Measurements from ENCODE around the gene FLYWCH1. TPM values are rescaled to one million over a fixed set of nuclear protein-coding genes. Genes with fewer than 3 reads are reported as not detected.

Gene FLYWCH1
- total RNA-seq, 1 donor from 2014 or later = 5.1 TPM

DNA sequence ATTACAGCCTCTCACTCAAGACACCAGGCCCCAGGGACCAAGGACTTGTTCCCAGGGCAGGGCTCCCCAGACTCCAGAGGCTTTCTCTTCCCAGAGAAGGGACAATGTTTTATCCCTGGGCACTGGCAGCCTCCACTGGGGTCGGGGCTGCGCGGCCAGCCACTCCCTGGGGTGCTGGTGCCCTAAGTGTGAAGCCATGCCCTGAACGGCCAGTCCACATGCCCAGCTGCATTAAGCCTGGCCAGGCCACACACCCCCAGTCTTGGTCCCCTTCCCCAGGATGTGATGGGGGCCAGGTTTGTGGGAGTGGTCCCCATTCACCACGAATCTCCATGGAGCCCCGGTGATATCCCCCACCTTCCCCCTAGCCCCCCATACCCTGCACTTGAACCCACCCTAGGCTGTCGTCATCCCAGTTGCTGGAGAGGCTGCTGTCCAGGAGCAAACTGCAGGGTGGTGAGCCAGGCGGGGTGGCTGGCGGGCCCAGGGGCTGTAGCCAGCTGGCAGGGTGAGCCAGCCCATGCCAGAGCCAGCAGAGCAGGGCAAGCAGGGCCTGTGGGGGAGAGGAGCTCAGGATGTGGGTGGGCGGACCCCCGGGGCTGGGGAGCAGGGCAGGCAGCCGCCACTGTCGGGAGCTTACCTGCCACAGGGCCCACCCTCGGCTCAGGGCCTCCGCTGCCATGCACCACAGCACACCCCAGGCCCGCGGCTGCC is 62.0 kb downstream of the FLYWCH1 start:
- H3K27ac Mint-ChIP-seq = no peak overlapping the region
- Histone ChIP-seq H4K20me1 (ENCODE audit: low read depth) (peaks cover 53% of the 10 kb centered on the region), H3K4me1 (peaks cover 4% of the 10 kb centered on the region), H3K9ac (no peak overlapping the region), H3K36me3 (no peaks in the 10 kb centered on the region), H3K27me3 (peaks cover under 1% of the 10 kb centered on the region), H3K4me2 (no peak overlapping the region), H3K79me2 (ENCODE audit: low read depth) (peaks cover 3% of the 10 kb centered on the region), H3K27ac (no peak overlapping the region), H3F3A (ENCODE audit: low read depth) (peaks cover 16% of the 10 kb centered on the region), H2AFZ (replicated peaks) (no peak overlapping the region), H3K9me3 (ENCODE audit: low read depth) (no peaks in the 10 kb centered on the region), H3K4me3 (no peak overlapping the region)
- TF ChIP-seq EZH2 (IDR thresholded peaks at IDR 0.05) (no peak), EZH2phosphoT487 (IDR thresholded peaks at IDR 0.05) (no peak)
- TF ChIP-seq, protein P1, sequence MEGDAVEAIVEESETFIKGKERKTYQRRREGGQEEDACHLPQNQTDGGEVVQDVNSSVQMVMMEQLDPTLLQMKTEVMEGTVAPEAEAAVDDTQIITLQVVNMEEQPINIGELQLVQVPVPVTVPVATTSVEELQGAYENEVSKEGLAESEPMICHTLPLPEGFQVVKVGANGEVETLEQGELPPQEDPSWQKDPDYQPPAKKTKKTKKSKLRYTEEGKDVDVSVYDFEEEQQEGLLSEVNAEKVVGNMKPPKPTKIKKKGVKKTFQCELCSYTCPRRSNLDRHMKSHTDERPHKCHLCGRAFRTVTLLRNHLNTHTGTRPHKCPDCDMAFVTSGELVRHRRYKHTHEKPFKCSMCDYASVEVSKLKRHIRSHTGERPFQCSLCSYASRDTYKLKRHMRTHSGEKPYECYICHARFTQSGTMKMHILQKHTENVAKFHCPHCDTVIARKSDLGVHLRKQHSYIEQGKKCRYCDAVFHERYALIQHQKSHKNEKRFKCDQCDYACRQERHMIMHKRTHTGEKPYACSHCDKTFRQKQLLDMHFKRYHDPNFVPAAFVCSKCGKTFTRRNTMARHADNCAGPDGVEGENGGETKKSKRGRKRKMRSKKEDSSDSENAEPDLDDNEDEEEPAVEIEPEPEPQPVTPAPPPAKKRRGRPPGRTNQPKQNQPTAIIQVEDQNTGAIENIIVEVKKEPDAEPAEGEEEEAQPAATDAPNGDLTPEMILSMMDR (IDR thresholded peaks at IDR 0.05) = no peak
- peaks cover 18% of the 10 kb centered on the region for H3K4me1 Mint-ChIP-seq
- peaks cover 10% of the 10 kb centered on the region for H3K27me3 Mint-ChIP-seq (ENCODE audit: insufficient read depth, low read depth)
- H3K9me3 Mint-ChIP-seq = no peaks in the 10 kb centered on the region
- peaks cover 8% of the 10 kb centered on the region for H3K36me3 Mint-ChIP-seq
- H3K4me3 Mint-ChIP-seq = no peak overlapping the region
- no peak for DNase-seq (ENCODE audit: low spot score)

DNA sequence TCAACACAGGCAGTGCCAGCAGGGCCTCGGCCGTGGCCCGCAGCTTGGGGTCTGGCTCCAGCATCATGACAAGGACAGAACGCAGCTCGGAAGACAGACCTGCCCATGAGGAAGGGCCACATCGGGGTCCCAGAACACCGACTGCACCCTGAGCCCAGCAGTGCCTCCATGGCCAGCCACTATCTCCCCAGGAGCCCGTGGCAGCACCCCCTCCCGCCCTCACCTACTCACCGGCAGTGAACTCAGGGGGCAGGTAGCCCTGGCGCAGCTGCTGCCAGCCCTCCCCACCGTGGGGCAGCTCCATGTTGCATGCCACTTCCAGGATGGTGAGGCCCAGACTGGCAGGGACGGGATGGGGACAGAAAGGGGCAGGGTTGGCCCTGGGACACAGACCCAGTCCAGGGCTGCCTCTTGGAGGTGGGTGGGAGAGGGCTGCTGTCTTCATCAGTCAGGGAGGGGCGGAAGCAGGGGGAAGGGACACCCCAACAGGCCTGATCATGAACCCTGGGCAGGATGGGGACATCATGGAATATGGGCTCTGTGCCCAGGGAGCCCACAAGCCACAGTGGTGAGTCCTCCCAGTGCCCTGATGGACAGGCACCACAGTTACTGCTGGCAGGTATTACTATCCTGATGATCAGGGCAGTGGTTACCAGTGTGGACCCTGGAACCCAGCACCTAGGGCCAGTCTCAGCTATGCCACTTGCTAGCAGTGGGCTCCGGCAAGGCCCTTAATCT is 62.8 kb downstream of the FLYWCH1 start:
- peaks cover 7% of the 10 kb centered on the region for H3K4me1 ChIP-seq
- H3K4me3 ChIP-seq = no peak overlapping the region
- Mint-ChIP-seq H3K27ac (no peak overlapping the region), H3K27me3 (ENCODE audit: insufficient read depth, low read depth) (peaks cover 10% of the 10 kb centered on the region), H3K4me3 (no peak overlapping the region), H3K36me3 (peaks cover 8% of the 10 kb centered on the region), H3K4me1 (peaks cover 18% of the 10 kb centered on the region), H3K9me3 (no peaks in the 10 kb centered on the region)
- no peak overlapping the region for H3K27ac ChIP-seq
- TF ChIP-seq EZH2 (IDR thresholded peaks at IDR 0.05) = no peak
- TF ChIP-seq, protein P1 (IDR thresholded peaks at IDR 0.05) = no peak
- TF ChIP-seq EZH2phosphoT487 (IDR thresholded peaks at IDR 0.05) = no peak
- no peak overlapping the region for H3K4me2 ChIP-seq
- H4K20me1 ChIP-seq (ENCODE audit: low read depth) = peaks cover 55% of the 10 kb centered on the region
- peaks cover 9% of the 10 kb centered on the region for H3K79me2 ChIP-seq (ENCODE audit: low read depth)
- H3K9me3 ChIP-seq (ENCODE audit: low read depth) = no peaks in the 10 kb centered on the region
- no peaks in the 10 kb centered on the region for H3K36me3 ChIP-seq
- DNase-seq (ENCODE audit: low spot score) = no peak
- H3K9ac ChIP-seq = no peak overlapping the region
- H3F3A ChIP-seq (ENCODE audit: low read depth) = peaks cover 15% of the 10 kb centered on the region
- H3K27me3 ChIP-seq = no peaks in the 10 kb centered on the region
- no peak overlapping the region for H2AFZ ChIP-seq (replicated peaks)

DNA sequence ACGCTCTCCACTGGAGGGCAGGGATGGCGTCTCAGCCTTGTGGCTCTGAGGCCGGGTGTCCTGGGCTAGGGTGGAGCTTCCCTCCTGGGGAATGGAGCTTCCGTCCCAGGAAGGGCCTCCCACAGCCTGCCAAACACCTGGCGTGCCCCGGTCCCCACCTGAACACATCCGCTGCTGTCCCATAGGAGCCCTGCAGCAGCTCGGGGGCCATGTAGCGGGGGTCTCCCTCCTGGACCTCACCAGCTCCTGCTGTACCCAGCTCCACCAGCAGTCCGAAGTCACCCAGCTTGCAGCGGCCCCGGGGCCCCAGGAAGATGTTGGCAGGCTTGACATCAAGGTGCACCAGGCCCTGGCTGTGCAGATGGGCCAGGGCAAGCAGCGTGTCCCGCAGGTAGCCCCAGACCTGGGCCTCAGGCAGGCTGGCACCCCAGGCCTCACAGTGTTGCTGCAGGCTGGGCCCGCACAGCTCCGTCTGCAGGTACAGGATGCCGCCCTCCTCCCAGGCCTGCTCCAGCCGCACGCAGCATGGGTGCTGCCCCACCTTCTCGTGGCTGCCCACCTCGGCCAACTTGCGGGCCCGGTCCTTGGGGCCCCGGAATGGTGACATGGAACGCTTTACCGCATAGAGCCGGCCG is 63.5 kb downstream of the FLYWCH1 start:
- H3K4me2 ChIP-seq = no peak overlapping the region
- H3K9me3 ChIP-seq (ENCODE audit: low read depth) = no peaks in the 10 kb centered on the region
- peaks cover 7% of the 10 kb centered on the region for H3K4me1 ChIP-seq
- H3F3A ChIP-seq (ENCODE audit: low read depth) = peaks cover 8% of the 10 kb centered on the region
- Mint-ChIP-seq H3K27ac (no peak overlapping the region), H3K4me3 (no peak overlapping the region), H3K36me3 (peaks cover 8% of the 10 kb centered on the region), H3K9me3 (no peaks in the 10 kb centered on the region), H3K4me1 (peaks cover 18% of the 10 kb centered on the region), H3K27me3 (ENCODE audit: insufficient read depth, low read depth) (peaks cover 10% of the 10 kb centered on the region)
- DNase-seq (ENCODE audit: low spot score) = no peak
- H3K36me3 ChIP-seq = no peaks in the 10 kb centered on the region
- TF ChIP-seq, protein P1 (IDR thresholded peaks at IDR 0.05) = no peak
- TF ChIP-seq EZH2phosphoT487 (IDR thresholded peaks at IDR 0.05) = no peak
- TF ChIP-seq EZH2 (IDR thresholded peaks at IDR 0.05) = no peak
- peaks cover 52% of the 10 kb centered on the region for H4K20me1 ChIP-seq (ENCODE audit: low read depth)
- H3K79me2 ChIP-seq (ENCODE audit: low read depth) = peaks cover 16% of the 10 kb centered on the region
- no peaks in the 10 kb centered on the region for H3K27me3 ChIP-seq
- H3K9ac ChIP-seq = no peak overlapping the region
- H2AFZ ChIP-seq (replicated peaks) = no peak overlapping the region
- no peak overlapping the region for H3K4me3 ChIP-seq
- no peak overlapping the region for H3K27ac ChIP-seq
